Inflammatory macrophage (primary cell): ENCODE data around the gene B3GALNT2.
A peak's percentile ranks its signal among the peaks of the same experiment; 100 is the strongest.
"Not testable (repeated sequence)": the region's sequence is repeated elsewhere in the genome, so short reads cannot be mapped to it uniquely, and the experiment has no call there.

Experiments used
- DNase-seq, 2 donors: peaks; one replicate each; pipeline ENCODE4 v3.0.0-alpha.2; 2020 to 2022
- total RNA-seq, 18 experiments: gene quantifications; one replicate each; lab custom pipeline; 2026; ENCODE audit warnings: mixed read lengths in 6 of 18, inconsistent platforms in 2 of 18; lab: John Stamatoyannopoulos, UW

B3GALNT2 gene
- total RNA-seq = 21.6 to 72.7 (median 52.4) reads per million in 18 experiments

DNA sequence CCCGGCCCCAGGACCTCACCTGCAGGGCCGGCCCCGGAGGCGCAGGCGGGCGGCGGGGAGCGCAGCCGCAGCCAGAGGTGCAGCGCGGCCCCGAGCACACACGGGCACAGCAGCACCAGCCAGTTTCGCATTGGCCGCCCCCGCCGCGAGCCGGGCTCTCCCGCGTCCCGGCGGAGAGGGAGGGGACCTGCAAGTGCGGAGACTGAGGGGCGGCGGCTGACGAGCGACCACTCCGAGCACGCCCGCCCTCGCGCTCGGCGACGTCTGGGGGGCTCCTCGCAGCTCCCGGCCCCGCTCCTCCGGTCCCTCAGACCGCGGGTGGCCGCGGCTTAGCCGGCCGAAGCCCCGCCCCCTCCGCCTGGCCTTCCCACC is at the start of gene B3GALNT2:
B3GALNT2 (minus strand) TSS at position 331 of the 372 bp plus-strand sequence; CDS start at position 131, 200 bp downstream.
- DNase-seq = no peak

DNA sequence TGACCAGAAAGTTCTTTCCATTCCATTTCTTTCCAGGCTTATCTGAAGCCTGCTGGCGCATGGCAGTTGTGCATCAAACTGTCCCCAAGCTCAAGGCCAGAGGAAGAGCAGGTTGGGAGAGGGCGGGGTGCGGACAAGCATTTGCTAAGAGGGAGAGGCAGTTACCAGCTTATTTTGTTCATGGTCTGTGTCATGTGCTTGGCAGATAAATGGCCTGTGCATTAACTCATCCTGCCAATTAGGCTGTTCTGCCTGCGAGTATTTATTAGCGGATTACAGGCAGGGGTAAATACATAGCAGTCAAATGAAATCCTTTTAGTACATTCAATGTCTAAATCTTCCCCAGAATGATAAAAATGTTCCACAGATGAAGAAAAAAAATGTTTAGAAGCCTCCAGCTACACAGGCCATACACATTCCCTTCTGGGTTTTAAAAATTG is 48.9 kb upstream of the B3GALNT2 start:
- no peak for DNase-seq

DNA sequence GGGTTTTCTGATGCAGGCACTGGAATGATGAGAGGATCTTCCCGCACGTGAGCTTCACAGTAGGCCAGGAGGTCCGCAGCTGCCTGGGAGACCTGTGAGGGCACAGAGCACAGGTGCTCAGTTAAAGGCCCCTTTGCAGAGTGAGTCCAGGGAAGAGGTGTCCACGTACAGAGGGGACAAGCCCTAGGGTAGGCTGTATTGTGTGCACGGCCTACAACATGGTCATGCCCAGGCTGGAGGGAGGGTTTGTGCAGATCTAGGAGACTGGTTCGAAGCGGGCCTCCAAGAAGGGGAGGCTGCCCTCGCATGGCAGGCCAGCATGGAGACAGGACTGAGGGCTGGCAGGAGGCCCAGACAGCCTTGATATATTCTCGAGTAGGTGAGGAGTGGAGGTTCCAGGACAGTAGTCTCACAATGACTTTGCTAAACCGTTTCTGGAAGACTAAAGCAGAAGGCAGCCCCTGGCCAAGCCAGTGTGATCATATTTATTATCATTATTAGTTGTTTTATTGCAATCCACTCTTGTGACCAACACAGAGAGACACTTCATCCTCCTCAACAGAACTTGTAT is 48.0 kb upstream of the B3GALNT2 start:
- DNase-seq = no peak

DNA sequence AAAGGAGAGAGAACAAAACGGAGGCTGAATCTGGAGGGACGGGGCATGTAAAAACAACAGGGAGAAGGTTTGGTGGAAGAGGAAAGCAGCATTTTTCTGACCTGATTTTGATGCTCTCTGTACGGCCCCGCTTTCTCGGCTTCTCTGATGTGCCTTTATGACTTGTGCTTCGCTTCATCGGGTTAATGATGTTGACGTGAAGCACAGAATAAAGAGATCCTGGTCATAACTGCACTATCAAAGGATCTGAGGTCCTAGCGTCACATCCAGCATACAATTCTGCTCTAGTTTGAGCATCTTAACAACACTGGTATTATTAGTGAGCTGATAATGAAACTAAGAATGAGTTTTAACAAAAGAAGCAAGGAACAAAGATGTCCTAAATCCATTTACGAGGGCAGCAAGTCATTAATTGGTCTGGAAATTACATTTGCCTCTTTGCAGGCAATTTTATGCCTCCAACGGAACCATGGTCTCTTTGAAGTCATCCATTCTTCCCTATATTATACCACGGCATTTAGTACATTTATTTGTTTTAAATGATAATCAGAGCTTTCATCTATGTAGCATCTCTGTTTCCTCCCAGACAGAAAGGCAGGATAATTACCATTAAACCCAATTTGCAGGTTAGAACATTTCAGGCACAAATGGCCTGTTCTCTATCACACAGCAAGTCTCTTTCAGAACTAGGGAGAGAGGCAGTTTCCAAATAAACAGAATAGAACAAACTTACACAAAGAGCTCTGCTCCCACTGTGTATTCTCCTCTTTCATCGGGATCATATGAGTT is 45.3 kb upstream of the B3GALNT2 start:
- no peak for DNase-seq

DNA sequence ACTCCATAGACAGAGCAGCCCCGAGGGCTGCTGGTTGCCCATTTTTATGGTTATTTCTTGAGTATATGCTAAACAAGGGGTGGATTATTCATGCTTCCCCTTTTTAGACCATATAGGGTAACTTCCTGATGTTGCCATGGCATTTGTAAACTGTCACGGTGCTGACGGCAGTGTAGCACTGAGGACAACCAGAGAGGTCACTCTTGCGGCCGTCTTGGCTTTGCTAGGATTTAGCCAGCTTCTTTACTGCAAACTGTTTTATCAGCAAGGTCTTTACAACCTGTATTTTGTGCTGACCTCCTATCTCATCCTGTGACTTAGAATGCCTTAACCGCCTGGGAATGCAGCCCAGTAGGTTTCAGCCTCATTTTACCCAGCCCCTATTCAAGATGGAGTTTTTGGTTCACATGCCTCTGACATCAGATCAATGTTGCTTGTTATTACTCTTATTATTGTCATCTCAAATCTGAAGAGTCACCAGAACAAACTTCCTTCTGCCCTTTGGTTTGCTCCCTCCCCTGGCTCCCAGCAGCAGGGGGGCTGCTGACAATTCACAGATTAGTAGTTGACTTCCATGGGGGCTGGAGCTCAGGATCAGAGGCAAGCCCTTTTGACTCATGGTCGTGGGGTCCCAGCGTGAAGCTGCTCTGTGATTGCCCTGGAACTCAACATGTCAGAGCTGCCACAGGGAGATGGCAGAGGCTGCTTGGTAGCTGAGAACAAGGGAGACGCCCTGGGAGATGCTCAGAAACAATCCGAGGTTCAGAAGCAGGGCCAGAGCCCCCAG is 42.3 kb upstream of the B3GALNT2 start:
- DNase-seq = peak; percentile 75 to 77

DNA sequence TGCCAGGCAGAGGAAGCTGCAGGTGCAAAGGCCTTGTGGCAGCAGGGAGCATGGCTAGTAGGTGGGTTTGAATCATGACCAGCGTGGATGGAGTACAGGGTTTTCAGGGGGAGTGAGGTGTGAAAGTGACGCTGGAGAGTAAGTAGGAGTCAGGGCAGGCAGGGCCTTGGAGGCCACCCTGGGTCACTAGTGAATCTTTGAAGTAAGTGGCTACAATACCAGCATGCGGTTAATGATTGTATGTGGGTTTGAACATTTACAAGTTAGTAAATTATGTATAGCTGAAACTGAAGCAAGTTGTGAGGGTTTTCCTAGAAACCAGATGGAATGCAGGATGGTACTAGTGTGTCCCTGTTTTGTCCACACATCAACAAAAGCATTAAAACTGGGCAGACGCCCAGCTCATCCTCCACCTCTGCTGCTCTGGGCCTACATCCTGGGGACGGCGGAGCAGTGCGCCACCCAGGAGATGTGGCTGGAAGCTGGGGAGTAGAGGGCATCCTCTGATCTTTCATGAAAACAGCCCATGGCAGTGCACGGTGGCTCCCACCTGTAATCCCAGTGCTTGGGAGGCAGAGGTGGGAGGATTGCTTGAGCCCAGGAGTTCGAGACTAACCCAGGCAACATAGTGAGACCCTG is 41.2 kb upstream of the B3GALNT2 start:
- no peak for DNase-seq

DNA sequence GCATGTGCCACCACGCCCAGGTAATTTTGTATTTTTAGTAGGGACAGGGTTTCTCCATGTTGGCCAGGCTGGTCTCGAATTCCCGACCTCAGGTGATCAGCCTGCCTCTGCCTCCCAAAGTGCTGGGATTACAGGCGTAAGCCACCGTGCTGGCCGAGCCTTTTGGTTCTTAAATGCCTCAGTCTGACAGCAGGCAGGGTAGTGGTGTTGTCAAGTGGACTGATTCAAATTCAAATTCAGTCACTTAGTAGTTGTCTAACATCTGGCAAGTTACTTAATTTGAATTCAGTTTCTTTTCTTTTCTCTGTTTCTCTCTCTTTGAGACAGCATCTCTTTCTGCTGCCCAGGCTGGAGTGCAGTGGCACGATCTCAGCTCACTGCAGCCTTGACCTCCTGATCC is 38.6 kb upstream of the B3GALNT2 start:
- DNase-seq = not testable (repeated sequence)

DNA sequence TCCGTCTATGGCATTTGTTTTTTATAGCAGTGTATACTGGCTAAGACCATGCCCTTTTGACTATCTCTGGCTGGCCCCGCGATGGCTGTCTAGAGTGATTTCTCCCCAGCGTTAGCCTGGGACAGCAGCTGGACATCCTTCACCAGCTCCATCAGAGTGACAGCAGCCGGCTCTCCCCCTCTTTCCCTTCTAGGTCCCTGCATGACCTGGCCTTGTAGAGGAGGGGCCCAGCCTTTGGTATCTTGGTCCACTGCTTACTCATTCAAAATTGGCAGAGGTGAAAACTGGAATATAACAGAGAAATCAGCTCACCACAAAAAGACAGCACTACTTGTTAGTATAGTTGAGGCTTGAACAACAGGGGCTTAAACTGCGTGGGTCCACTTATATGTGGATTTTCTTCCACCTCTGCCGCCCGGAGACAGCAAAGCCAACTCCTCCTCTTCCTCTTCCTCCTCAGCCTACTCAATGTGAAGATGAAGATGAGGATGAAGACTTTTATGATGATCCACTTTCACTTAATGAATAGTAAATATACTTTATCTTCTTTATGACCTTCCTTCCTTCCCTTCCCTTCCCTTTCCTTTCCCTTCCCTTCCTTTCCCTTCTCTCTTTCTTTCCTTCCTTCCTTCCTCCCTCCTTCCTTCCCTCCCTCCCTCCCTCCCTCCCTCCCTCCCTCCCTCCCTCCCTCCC is 29.4 kb upstream of the B3GALNT2 start:
- no peak for DNase-seq

DNA sequence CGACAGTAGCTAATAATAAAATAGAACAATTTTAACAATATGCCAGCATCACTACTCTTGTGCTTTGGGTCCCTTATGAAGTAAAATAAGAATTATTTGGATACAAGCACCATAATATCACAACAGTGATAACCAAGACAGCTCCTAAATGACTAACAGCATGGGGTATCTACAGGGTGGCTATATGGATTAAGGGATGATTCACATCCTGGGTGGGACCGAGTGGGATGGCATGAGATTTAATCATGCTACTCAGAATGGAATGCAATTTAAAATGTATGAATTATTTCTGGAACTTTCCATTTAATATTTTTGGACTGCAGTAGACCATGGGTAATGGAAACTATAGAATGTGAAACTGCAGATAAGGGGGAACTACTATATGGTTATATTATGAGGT is 28.1 kb upstream of the B3GALNT2 start:
- DNase-seq = no peak

DNA sequence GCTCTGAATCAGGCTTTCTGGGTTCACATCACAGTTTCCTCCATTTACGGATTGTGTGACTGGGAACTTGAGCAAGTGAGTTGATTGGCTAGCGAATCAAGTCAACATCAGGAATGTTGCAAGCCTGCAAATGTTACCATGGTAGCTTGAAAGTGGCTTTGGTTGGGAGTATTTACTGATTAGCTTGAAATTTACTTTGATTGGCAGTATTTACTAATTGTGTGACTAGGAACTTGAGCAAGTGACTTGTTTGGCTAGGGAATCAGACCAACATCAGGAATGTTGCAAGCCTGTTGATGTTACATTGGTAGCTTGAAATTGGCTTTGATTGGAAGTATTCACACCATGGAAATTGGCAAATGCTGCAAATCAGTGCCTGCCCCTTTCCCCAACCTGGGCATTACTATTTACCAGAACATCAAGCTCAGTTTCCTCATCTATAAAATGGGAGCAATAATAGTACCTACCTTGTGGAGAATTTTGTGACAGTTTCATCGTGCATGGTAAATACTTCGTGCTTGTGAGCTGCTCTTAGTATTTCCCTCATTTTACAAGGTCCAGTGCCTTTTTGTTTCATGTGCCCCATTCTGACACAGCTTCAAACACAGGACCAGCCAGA is 23.1 kb upstream of the B3GALNT2 start:
- no peak for DNase-seq

DNA sequence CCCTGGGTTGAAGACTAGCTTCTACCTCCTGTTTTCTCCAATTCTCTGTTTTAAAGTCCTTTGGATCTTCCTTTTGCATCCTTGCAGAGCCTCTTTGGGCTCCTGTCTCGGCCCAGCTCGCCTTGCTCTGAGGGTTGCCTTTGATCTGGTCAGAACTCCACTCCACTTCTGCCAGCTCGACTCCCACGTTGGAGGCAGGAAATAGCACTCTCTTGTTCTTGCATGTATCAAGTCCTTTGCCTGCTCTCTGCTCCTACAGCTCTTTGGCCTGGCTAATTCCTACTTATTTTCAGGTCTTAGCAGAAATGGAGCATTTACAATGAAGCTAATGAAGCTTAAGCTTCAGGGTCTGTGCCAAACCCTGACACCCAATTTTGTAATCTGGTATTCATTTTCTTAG is 21.1 kb upstream of the B3GALNT2 start:
- no peak for DNase-seq

DNA sequence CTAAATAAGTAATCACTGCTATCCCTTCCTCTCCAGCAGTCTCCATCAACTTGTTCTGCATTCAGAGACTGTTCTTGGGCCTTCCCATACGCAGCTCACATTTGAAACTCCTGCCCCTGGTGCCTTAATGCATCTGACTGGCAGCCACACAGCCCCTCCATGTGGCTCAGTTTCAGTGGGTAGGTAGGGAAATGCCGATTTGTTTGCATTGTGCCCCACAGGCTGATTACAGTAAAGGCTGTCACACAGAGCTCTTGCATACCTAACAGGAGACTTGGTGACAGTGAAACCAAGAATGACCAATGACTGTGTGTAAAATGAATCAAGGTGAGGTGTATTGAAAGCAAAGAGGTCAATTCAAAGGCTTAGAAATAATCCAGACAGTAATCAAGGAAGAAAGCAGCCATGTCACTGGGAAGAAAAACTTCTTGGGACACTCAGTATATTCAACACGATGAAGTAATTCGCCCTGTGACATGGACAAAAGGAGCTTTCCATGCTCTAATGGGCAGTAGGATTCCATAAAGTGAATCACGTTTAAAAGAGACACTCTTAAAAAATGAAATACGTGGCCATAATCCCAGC is 12.7 kb upstream of the B3GALNT2 start:
- DNase-seq = no peak

DNA sequence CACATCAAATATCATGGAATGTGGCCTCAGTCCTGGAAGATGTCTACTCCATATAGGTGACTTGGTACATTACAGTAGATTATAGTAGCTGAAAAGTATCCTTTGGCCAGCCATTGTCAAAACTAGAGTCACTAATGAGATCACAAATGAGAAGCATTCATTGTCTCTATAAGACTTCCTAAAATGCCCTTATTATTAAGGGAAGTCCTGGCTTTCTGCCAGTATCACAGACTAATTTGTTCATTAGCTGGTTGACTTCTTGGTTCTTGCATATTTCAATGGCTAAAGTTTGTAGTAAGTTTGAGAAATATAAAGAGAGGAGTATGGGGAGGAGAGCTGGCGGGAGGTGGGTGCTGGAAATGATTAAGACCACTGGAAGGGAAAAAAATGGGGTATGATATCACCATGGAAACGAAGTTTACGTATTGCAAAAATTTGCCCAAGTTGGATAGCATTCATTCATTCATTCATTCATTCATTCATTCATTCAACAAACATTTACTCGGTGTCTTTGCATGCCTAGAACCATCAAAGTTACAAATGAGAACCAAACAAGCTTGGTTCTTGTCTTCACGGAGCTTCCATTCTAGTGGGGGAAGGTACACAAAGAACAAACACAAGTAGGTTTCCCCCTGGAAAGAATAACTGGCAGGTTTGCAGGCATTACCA is 11.7 kb upstream of the B3GALNT2 start:
- DNase-seq = peak; percentile 28 to 63

DNA sequence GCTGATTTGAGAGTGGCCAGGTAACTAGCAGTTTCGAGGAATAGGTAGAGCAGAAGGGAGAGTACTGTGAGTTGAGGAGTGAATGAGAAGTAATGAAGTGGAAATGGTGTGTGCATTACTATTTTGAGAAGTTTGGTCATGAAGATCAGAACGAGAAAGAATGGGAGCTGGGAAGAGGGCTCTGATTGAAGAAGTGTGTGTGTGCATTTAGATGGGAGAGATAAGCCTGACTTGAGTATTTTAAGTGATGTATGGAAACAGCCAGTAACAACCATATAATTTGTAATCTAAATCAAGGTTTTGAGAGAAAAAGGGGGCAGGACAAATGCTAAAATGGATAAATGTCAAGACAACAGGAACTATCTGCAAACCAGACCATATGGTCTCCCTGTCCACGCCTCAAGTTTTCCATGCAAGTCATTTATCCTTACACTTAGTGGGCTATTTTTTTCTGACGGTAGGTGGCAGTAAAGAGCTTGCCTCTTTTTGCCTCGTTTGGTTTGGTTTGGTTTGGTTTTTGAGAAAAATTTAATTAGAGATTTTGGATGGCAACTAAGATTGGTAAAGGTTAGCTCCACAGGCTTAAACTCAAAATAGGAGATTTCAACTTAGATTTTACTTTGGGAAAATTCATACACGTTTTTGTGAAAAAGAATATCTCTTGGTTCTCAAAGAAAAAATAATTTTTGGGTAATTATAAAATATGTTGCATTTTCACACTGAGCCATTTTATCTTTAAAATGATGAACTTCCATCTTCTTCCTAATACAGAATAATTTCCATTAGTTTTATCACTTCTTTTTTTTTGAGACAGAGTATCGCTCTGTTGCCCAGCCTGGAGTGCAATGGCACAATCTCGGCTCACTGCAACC is 9.5 kb upstream of the B3GALNT2 start:
- peak; percentile 78 to 82 for DNase-seq

DNA sequence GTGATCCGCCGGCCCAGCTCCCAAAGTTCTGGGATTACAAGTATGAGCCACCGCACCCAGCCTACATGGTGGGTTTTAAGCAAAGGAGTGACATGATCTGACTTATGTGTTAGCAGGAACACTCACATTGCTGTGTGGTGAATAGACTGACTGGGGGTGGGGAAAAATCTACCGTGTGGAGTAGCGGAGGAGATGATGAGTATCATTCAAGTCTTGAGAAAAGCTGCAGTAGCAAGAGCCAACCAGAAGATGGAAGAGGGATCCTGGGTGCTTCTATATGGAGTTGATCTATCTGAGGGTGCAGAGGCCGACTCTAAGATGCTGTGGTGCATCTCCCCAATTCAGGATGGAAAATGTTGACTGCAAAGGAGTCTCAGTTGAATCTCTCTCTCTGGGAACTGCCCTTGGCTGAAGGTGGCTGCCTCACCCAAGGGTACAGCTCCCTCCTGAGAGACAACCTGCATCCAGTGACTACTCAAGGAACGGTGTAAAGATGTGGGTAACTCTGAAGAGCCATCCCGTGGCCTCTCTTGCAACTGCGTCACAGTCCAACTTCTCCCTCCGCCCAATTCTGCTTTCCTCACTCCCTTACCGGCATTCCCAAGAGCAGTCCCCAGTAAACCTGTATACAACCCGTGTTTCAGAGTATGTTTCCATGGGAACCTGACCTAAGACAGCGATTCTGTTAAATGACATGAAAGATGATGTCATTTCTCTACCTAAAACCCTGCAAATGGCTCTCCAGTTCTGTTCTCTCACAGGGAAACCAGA is 7.4 kb upstream of the B3GALNT2 start:
- no peak for DNase-seq

DNA sequence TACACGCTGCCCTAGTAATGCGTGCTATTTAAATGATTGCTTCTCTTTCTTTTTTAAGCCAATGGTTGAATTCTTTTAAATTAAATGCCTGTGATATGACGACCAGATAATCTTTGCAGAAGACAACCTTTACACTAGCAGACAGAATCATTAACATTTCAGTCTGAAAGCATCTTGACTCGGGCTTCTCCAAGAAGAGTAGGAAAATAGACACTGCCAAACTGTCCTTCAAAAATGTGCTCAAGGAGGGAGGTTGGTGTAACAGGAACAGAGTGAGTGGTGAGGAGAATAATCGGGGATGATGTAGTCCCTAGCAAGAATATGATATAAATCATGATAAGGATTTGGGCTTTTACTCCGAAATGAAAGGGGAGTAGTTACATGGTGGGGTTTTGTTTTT is 6.6 kb upstream of the B3GALNT2 start:
- DNase-seq = no peak

DNA sequence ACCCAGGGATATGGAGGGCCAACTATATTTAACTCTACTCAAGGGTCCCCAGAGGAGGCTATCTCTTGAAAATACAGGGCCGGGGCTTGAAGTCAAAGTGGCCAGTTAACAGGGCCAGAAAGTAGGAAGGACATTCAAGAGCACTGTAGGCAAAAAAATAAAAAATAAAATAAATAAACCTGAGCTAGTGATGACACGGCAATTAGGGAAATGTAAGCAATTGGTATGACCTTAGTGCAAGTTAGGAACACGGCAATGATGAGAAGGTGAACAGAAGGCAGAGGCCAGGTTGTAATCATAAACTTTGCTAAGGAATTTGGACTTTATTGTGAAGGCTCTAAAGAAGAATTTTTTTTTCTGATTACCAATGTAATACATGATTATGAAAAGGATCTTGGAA is 3.4 kb upstream of the B3GALNT2 start:
- DNase-seq = no peak

DNA sequence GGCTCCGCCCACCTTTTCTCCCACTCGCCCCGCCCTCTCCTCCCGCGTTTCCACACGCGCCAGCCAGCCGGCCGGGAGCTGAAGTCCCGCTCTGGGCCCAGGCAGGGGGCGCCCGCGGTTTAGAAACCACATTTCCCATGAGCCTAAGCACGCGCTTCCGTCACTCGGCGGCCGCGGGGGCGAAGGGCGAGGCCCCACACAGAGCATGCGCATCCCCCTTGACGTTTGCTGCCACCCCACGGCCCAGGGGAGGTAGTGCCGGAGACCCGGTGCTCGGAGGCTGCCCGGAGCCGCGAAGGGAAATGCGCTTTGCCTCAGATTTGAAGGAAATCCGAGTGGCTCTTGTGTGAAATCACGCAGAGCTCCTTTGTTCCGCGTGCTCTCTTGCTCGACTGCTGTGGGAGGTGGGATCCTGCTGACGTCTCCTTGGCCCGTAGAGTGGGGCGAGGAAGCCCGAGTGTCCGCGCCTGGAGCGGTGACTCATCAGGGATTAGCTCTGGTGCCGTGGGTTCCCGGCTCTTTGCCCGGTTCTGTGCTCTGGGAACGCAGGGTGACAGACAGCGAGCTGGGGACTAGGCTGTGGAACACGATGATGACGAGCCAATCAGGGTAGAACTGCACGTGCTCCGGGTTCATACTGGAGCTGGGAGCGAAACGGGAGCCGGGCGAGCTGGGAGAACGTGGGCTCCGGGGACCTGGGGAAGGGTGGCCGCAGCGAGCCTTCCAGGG is 406 bp upstream of the B3GALNT2 start:
- peak; percentile 99 for DNase-seq
